ENCODE measurements around the gene LGALS8.

DNA sequence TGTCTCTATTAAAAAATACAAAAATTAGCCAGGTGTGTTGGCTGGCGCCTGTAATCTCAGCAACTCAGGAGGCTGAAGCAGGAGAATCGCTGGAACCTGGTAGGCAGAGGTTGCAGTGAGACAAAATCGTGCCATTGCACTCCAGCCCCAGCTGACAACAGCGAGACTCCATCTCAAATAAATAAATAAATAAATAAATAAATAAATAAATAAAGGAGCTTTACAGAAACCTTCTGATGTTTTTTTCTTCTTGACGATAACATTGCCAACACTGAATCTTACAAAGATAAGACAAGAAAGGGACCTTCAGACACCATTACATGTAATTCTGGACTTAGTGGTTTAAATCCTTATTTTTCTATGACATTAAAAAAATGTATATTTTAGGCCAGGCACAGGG, 47.8 kb upstream of the LGALS8 start:
- TF ChIP-seq ELF1 (IDR thresholded peaks at IDR 0.05; ENCODE audit: borderline replicate concordance, low read depth) (no peak), POLR2A (IDR thresholded peaks at IDR 0.05; ENCODE audit: borderline replicate concordance, extremely low read depth, insufficient read depth, insufficient read length) (no peak), CEBPB (IDR thresholded peaks at IDR 0.05; ENCODE audit: low read depth) (no peak)
- TF ChIP-seq, protein P1, sequence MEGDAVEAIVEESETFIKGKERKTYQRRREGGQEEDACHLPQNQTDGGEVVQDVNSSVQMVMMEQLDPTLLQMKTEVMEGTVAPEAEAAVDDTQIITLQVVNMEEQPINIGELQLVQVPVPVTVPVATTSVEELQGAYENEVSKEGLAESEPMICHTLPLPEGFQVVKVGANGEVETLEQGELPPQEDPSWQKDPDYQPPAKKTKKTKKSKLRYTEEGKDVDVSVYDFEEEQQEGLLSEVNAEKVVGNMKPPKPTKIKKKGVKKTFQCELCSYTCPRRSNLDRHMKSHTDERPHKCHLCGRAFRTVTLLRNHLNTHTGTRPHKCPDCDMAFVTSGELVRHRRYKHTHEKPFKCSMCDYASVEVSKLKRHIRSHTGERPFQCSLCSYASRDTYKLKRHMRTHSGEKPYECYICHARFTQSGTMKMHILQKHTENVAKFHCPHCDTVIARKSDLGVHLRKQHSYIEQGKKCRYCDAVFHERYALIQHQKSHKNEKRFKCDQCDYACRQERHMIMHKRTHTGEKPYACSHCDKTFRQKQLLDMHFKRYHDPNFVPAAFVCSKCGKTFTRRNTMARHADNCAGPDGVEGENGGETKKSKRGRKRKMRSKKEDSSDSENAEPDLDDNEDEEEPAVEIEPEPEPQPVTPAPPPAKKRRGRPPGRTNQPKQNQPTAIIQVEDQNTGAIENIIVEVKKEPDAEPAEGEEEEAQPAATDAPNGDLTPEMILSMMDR (IDR thresholded peaks at IDR 0.05 in 2 of 3, conservative IDR thresholded peaks at IDR 0.05 in 1 of 3; ENCODE audit: borderline replicate concordance in 1 of 3, insufficient read depth in 1 of 3, low read depth in 2 of 3, low read length in 2 of 3), result no peak
- TF ChIP-seq, protein P2, sequence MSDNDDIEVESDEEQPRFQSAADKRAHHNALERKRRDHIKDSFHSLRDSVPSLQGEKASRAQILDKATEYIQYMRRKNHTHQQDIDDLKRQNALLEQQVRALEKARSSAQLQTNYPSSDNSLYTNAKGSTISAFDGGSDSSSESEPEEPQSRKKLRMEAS (IDR thresholded peaks at IDR 0.05), result no peak
- TF ChIP-seq, protein P3, sequence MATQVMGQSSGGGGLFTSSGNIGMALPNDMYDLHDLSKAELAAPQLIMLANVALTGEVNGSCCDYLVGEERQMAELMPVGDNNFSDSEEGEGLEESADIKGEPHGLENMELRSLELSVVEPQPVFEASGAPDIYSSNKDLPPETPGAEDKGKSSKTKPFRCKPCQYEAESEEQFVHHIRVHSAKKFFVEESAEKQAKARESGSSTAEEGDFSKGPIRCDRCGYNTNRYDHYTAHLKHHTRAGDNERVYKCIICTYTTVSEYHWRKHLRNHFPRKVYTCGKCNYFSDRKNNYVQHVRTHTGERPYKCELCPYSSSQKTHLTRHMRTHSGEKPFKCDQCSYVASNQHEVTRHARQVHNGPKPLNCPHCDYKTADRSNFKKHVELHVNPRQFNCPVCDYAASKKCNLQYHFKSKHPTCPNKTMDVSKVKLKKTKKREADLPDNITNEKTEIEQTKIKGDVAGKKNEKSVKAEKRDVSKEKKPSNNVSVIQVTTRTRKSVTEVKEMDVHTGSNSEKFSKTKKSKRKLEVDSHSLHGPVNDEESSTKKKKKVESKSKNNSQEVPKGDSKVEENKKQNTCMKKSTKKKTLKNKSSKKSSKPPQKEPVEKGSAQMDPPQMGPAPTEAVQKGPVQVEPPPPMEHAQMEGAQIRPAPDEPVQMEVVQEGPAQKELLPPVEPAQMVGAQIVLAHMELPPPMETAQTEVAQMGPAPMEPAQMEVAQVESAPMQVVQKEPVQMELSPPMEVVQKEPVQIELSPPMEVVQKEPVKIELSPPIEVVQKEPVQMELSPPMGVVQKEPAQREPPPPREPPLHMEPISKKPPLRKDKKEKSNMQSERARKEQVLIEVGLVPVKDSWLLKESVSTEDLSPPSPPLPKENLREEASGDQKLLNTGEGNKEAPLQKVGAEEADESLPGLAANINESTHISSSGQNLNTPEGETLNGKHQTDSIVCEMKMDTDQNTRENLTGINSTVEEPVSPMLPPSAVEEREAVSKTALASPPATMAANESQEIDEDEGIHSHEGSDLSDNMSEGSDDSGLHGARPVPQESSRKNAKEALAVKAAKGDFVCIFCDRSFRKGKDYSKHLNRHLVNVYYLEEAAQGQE (IDR thresholded peaks at IDR 0.05; ENCODE audit: low read depth), result no peak
